Large intestine (tissue), 3 donors: ENCODE data around the gene PKP2. TPM values are rescaled to one million over a fixed set of nuclear protein-coding genes. Genes with fewer than 3 reads are reported as not detected.

Experiments
- DNase-seq, 2 donors: peaks; one replicate each; pipeline versions ENCODE4 v3.0.0 to v3.0.0-alpha.2; 2013
- H3K27ac ChIP-seq: one replicate; pipeline ENCODE4 v1.5.1; 2013; ENCODE audit warnings: low read length
- H3K27me3 ChIP-seq: 2 replicates; pipeline ENCODE4 v1.6.1; 2013; ENCODE audit warnings: low read length; ENCODE audit not compliant: control insufficient read depth, insufficient read depth
- H3K36me3 ChIP-seq: 2 replicates; pipeline ENCODE4 v1.6.1; 2013; ENCODE audit warnings: low read length; ENCODE audit not compliant: control insufficient read depth, insufficient read depth
- H3K4me1 ChIP-seq: one replicate; pipeline ENCODE4 v1.6.1; 2013; ENCODE audit warnings: low read length; ENCODE audit not compliant: control insufficient read depth, insufficient read depth
- H3K4me3 ChIP-seq: one replicate; pipeline ENCODE4 v1.5.1; 2013; ENCODE audit warnings: low read length
- H3K9me3 ChIP-seq: one replicate; pipeline ENCODE4 v1.6.1; 2013; ENCODE audit warnings: mild to moderate bottlenecking, low read depth, low read length, moderate library complexity; ENCODE audit not compliant: control insufficient read depth
- WGBS: methylation state at CpG from one replicate; pipeline ENCODE4 v1.1.5; 2013; ENCODE audit warnings: low lambda C conversion rate; ENCODE audit not compliant: insufficient coverage; 5-methylcytosine and 5-hydroxymethylcytosine counted together
- polyA plus RNA-seq: library from polyadenylated mRNA; unstranded; fragments of 120-200 nt; gene quantifications from one replicate; pipeline ENCODE4 v1.2.1, GENCODE V29; 2013

PKP2 gene
- polyA plus RNA-seq, 1 donor, result 37.1 TPM

DNA sequence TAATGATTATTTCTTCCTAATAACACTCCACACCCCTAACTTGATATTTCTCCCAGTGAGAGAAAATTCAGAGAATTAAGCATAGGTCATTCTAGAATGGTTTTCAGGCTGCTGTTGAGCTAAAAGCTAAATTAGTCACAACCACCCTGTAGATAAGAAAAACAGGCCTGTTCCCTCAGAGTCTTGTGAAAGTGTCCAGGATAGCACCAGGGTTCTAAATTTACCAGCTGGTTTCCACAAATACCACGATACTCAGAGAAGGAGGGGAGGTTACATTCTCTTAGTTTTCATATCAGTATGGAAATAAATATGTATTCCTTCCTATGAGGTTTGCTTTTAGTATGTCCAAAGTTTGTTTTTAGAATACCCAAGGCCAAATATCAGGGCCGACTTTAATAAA, 74.9 kb downstream of the PKP2 start:
- Histone ChIP-seq H3K27me3 (no peaks in the 10 kb centered on the region), H3K27ac (no peak overlapping the region), H3K4me3 (no peak overlapping the region), H3K36me3 (peaks cover 36% of the 10 kb centered on the region), H3K9me3 (no peaks in the 10 kb centered on the region), H3K4me1 (no peaks in the 10 kb centered on the region)
- DNase-seq, result no peak
- WGBS, result 100% methylated on average over 1 of the region's 2 CpGs

DNA sequence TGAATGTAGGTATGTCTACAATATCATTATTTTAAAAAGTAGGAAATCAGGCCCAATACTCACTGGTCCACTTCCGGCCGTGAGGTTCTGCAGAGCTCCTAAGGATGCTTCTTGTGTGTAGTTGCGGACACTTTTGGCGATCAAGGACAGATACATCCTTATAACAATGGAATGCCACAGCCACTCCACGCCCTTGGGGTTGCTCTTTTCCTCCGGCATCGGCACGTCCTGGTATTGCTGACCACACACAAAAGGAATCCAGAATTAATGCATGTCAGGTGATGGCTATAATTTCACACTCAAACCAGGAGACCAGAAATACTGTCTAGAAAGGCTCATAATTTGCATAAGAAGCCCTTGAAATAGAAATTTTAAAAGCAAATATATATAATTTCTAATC, 75.3 kb downstream of the PKP2 start:
- Histone ChIP-seq H3K36me3 (peaks cover 36% of the 10 kb centered on the region), H3K4me3 (no peak overlapping the region), H3K4me1 (no peaks in the 10 kb centered on the region), H3K27me3 (no peaks in the 10 kb centered on the region), H3K9me3 (no peaks in the 10 kb centered on the region), H3K27ac (no peak overlapping the region)
- no peak for DNase-seq
- no CpG with 5 or more reads among the region's 8 CpGs for WGBS

DNA sequence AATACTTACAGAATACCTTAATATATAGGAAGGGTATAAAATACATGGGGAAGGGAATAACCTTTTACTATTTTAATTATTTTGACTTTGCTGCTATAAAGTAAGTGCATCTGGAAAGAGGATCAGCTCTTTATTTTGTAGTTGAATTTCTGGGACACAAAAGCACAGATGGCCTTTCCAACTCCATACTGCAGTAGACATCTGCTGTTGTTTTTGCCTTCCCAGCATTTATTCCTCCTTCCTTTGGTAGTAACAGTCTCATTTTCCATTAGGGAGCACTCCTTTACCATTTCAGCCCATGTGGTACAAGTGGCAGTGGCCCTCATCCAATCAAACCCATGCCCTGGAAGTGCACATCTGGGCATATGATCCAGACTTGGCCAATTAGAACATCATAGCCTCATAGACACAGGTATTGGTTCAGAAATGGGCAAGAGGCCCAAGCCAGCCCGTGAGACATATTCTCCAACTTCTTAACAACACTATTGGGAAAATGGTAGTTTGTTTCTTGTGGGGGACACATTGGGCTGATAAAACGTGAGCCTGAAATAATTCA, 76.1 kb downstream of the PKP2 start:
- no CpG with 5 or more reads among the region's 2 CpGs for WGBS
- Histone ChIP-seq H3K4me3 (no peak overlapping the region), H3K36me3 (peaks cover 36% of the 10 kb centered on the region), H3K27ac (no peak overlapping the region), H3K27me3 (no peaks in the 10 kb centered on the region), H3K9me3 (no peaks in the 10 kb centered on the region), H3K4me1 (no peaks in the 10 kb centered on the region)
- DNase-seq, result no peak

DNA sequence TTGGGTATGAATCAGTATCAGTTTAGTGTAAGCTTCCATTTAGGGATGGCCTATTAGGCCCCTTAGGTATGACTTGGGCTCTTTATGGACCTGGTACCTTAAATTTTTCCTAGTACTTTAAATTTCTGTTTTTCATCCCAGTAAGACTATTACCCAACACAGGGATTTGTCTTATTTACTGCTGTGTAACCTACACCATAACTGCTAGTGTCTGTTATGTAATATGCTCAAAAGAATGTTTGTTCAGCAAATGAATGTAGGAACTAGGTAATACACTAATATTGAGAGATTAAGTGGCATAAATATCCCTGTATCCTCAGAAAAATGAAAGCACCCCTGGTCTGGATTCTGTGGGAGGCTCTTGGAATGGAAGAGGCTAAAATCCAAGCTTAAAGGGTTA, 77.2 kb downstream of the PKP2 start:
- no peaks in the 10 kb centered on the region for H3K9me3 ChIP-seq
- H3K27me3 ChIP-seq, result no peaks in the 10 kb centered on the region
- H3K4me1 ChIP-seq, result no peaks in the 10 kb centered on the region
- DNase-seq, result no peak
- H3K27ac ChIP-seq, result no peak overlapping the region
- H3K36me3 ChIP-seq, result peaks cover 36% of the 10 kb centered on the region
- H3K4me3 ChIP-seq, result no peak overlapping the region

DNA sequence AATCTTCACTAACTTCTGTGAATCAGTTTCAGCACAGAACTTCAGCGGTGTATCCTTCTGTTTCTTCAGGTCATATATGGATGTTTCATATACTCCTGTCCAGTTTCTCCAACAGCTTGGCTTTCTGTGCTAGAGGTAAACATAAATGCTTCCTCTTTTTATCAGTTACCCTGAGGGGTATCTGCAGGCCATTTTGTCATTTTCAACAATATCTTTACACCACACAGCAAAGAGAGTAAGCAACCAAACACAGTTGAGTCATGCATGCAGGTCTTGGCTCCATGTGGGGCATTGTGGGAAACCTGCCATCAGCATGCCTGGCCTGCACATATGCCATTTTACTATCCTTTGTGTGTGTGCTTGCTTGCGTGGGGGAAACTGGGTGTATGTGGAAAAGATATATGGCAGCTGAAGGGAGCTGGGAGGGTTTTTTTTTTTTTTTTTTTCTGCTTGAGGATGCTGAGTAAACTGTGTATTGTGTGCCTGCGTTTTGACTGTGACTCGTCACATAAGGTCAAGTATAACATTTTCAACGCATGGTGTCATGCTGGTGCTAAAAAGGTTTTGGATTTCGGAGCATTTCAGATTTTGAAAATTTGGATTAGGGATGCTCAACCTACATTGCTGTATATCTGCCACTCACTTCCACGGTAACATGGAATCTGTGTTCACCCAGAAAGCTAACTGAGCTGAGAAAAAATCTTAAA, 84.7 kb downstream of the PKP2 start:
- no peak for DNase-seq
- Histone ChIP-seq H3K27me3 (no peaks in the 10 kb centered on the region), H3K4me1 (no peaks in the 10 kb centered on the region), H3K4me3 (no peak overlapping the region), H3K27ac (no peak overlapping the region), H3K36me3 (peaks cover 19% of the 10 kb centered on the region), H3K9me3 (peaks cover 6% of the 10 kb centered on the region)
- WGBS, result 100% methylated on average over 2 of the region's 7 CpGs

DNA sequence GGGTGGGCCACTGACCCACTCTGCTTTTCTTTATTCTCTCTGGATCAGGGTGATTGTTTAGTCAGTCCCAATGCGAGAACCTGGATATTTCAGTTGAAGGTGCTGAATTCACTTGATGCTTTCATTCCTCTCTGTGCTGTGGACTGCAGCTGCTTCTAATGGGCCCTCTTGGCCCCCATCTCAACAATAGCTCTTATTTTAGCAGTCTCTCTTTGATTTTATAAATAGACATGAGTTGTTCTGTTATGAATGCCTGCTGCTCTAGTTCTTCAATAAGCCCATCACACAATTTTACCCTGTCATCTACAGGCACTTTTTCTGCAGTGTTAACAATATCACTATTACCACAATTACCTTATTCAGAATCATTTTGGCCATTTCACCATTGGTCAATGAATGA, 86.7 kb downstream of the PKP2 start:
- H3K9me3 ChIP-seq, result peaks cover 6% of the 10 kb centered on the region
- no peak overlapping the region for H3K4me3 ChIP-seq
- H3K4me1 ChIP-seq, result no peaks in the 10 kb centered on the region
- DNase-seq, result no peak
- WGBS, result no CpG with 5 or more reads among the region's 1 CpG
- H3K36me3 ChIP-seq, result peaks cover 19% of the 10 kb centered on the region
- H3K27me3 ChIP-seq, result no peaks in the 10 kb centered on the region
- no peak overlapping the region for H3K27ac ChIP-seq

DNA sequence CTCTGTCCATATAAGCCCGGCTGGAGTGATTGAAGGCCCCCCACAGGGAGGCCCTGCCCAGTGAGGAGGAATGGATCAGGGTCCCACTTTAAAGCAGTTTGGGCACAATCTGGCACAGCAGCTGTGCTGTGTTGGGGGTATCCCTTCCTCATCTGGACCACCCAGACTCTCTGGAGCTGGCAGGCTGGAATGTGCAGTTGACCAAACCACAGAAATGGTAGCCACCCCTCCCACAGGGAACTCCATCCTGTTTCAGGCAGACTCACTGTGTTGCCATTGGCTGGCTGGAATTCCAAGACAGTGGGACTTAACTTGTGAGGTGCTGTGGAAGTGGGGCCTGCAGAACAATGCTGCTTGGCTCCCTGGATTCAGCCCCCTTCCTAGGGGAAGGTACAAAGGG, 87.4 kb downstream of the PKP2 start:
- Histone ChIP-seq H3K36me3 (peaks cover 18% of the 10 kb centered on the region), H3K27ac (no peak overlapping the region), H3K4me1 (no peaks in the 10 kb centered on the region), H3K9me3 (peaks cover 6% of the 10 kb centered on the region), H3K4me3 (no peak overlapping the region), H3K27me3 (no peaks in the 10 kb centered on the region)
- no peak for DNase-seq
- no CpG with 5 or more reads among the region's 1 CpG for WGBS

DNA sequence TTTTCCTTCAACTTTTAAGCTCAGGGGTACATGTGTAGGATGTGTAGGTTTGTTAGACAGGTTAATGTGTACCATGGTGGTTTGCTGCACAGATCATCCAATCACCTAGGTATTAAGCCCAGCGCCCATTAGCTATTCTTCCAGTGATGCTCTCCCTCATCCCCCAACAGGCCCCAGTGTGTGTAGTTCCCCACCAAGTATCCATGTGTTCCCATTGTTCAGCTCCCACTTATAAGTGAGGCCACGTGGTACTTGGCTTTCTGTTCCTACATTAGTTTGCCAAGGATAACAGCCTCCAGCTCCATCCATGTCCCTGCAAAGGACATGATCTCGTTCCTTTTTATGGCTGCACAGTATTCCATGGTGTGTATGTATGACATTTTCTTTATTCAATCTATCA, 92.3 kb downstream of the PKP2 start:
- H3K9me3 ChIP-seq, result peaks cover 6% of the 10 kb centered on the region
- H3K4me3 ChIP-seq, result no peak overlapping the region
- H3K27ac ChIP-seq, result no peak overlapping the region
- peaks cover 12% of the 10 kb centered on the region for H3K36me3 ChIP-seq
- no peak for DNase-seq
- WGBS, result 80% methylated on average over 1 of the region's 3 CpGs
- H3K4me1 ChIP-seq, result no peaks in the 10 kb centered on the region
- no peaks in the 10 kb centered on the region for H3K27me3 ChIP-seq

DNA sequence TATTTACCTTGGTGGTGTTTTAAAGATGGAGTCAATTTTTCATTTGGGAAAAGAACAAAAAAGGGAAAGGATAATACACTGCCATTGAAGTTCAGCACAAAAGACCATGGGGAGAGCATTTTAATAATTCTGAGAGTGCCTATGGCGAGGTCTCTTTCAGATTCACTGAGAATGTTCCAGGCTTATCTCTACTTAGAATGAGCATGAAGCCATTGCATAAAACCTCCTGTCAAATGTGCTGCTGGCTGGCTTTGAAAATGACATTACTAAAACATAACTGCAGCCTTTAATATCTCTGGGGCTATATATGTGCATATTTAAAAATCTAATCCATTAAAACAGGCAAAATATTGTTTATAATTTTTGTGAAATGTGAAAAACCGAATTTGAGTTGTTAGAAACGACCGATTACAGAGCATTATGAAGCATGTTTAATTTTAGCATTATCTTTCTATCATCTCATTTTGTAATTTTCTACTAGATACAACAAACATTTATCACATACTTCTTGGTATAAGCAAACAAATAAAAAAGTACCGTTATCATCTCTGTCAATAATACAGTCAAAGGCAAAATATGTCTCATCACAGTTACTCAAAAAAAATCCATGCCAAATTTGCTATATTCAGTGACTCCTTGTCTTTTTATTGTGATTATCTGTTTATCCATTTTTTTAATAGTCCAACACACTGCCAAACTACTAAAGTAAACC, 95.2 kb downstream of the PKP2 start:
- DNase-seq, result no peak
- Histone ChIP-seq H3K36me3 (peaks cover 5% of the 10 kb centered on the region), H3K27me3 (no peaks in the 10 kb centered on the region), H3K27ac (no peak overlapping the region), H3K4me3 (no peak overlapping the region), H3K9me3 (no peaks in the 10 kb centered on the region), H3K4me1 (no peaks in the 10 kb centered on the region)
- 100% methylated on average over 3 of the region's 5 CpGs for WGBS

DNA sequence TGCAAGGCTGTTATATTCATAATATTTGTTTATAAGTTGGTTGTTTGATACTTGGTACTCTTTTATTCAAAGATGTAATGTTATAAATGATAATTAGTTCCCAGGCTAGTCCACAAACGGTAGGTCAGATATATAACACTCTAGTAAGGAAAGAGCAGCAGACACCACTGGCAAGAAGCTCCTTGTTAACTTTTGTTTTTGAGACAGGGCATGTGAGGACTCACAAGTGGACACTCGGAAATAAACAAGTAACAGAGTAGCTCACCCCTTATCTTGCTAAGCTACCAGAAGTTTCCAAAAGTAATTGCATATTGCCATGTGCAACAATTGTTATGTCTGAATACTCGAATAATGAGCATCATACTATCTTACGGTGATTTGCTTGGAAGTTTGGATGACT, 102.3 kb downstream of the PKP2 start:
- no peaks in the 10 kb centered on the region for H3K4me1 ChIP-seq
- DNase-seq, result no peak
- peaks cover 20% of the 10 kb centered on the region for H3K36me3 ChIP-seq
- H3K27ac ChIP-seq, result no peak overlapping the region
- no peaks in the 10 kb centered on the region for H3K9me3 ChIP-seq
- no peaks in the 10 kb centered on the region for H3K27me3 ChIP-seq
- 83% methylated on average over 1 of the region's 4 CpGs for WGBS
- no peak overlapping the region for H3K4me3 ChIP-seq
